OCI-LY7 (cell line): Measurements from ENCODE around the gene OLIG3. TPM values are rescaled to one million over a fixed set of nuclear protein-coding genes. Genes with fewer than 3 reads are reported as not detected.
A peak's percentile ranks its signal among the peaks of the same experiment; 100 is the strongest.

ENCODE experiments used
- BruUV-seq: library from RNA; stranded (reverse); fragments of 400-500 nt; replicated peaks from 2 replicates; lab custom pipeline; 2021; lab: Mats Ljungman, UMichigan
- CTCF ChIA-PET: fragments of 300-600 bp; sonication (Branson Sonifier 250); formaldehyde crosslinking; loops from one replicate; lab custom pipeline; 2022; ENCODE audit warnings: antibody characterized with exemption; ENCODE audit not compliant: unreplicated experiment; lab: Charles Lee
- POLR2A ChIA-PET: fragments of 300-600 bp; sonication (Branson Sonifier 250); formaldehyde crosslinking; loops from one replicate; lab custom pipeline; 2022; ENCODE audit warnings: antibody characterized with exemption; lab: Charles Lee
- DNase-seq: peaks from one replicate; pipeline ENCODE4 v3.0.0-alpha.2; 2015; ENCODE audit warnings: low spot score
- H2AFZ ChIP-seq: fragments of 200-600 bp; sonication (generic), shearing (Covaris generic); 2 replicates; pipeline ENCODE4 v1.6.1; 2014; ENCODE audit warnings: mild to moderate bottlenecking, antibody characterized with exemption, low read length, moderate library complexity
- H3K27ac ChIP-seq: fragments of 200-600 bp; sonication (generic); 2 replicates; pipeline ENCODE4 v1.5.1; 2014; ENCODE audit warnings: mixed run types, low read depth, mild to moderate bottlenecking, moderate library complexity, low read length, inconsistent platforms; ENCODE audit not compliant: poor library complexity, severe bottlenecking
- H3K36me3 ChIP-seq: fragments of 200-600 bp; sonication (generic); 2 replicates; pipeline ENCODE4 v1.6.1; 2014; ENCODE audit warnings: mild to moderate bottlenecking, antibody characterized with exemption, low read length, moderate library complexity, mixed read lengths; ENCODE audit not compliant: insufficient read depth
- H3K4me1 ChIP-seq: fragments of 200-600 bp; sonication (generic); 2 replicates; pipeline ENCODE4 v1.5.1; 2014; ENCODE audit warnings: mild to moderate bottlenecking, low read length; ENCODE audit not compliant: insufficient read depth, poor library complexity, severe bottlenecking
- H3K4me2 ChIP-seq: fragments of 200-600 bp; sonication (generic); 2 replicates; pipeline ENCODE4 v1.6.1; 2014; ENCODE audit warnings: mild to moderate bottlenecking, low read length
- H3K4me3 ChIP-seq: fragments of 200-600 bp; sonication (generic); 2 replicates; pipeline ENCODE4 v1.5.1; 2014; ENCODE audit warnings: mild to moderate bottlenecking, low read depth, low read length; ENCODE audit not compliant: poor library complexity, severe bottlenecking
- H3K79me2 ChIP-seq: fragments of 200-600 bp; sonication (generic); 2 replicates; pipeline ENCODE4 v1.6.1; 2016; ENCODE audit warnings: low read depth, mild to moderate bottlenecking, low read length, moderate library complexity, mixed read lengths; ENCODE audit not compliant: insufficient read depth
- H3K9me2 ChIP-seq: fragments of 200-600 bp; sonication (generic); 2 replicates; pipeline ENCODE4 v1.6.1; 2016; ENCODE audit warnings: mild to moderate bottlenecking, low read length, mixed read lengths; ENCODE audit not compliant: insufficient read depth
- H3K9me3 ChIP-seq: fragments of 200-600 bp; sonication (generic); 2 replicates; pipeline ENCODE4 v1.6.1; 2014; ENCODE audit warnings: mild to moderate bottlenecking, mixed run types, low read length, mixed read lengths
- H4K20me1 ChIP-seq: fragments of 200-600 bp; sonication (generic); 2 replicates; pipeline ENCODE4 v1.6.1; 2014; ENCODE audit warnings: mild to moderate bottlenecking, antibody characterized with exemption, low read length, moderate library complexity, mixed read lengths; ENCODE audit not compliant: insufficient read depth
- EZH2phosphoT487 ChIP-seq: fragments of 200-600 bp; sonication (generic); IDR thresholded peaks from 2 replicates; pipeline ENCODE4 v1.6.1; 2018; ENCODE audit warnings: low read depth, borderline replicate concordance, mild to moderate bottlenecking, mixed run types, antibody characterized with exemption, low read length, moderate library complexity, mixed read lengths
- intact Hi-C: fragments of 100-400 bp; cut with micrococcal nuclease; formaldehyde crosslinking; loops from one replicate; pipeline ENCODE4 v1.10.0; 2022; ENCODE audit not compliant: unreplicated experiment
- total RNA-seq, 2 experiments: library from RNA; depleted of rRNA in 1 of 2; stranded (reverse); fragments of >200 nt in 1 of 2; shearing (Covaris generic) in 1 of 2; gene quantifications; 2 replicates each; pipeline ENCODE4 v1.2.3, GENCODE V29; 2014 to 2022
- TF ChIP-seq, protein P1 (sequence below): fragments of 200-600 bp; sonication (generic); conservative IDR thresholded peaks from 2 replicates; pipeline ENCODE4 v1.5.1; 2014; ENCODE audit warnings: mild to moderate bottlenecking, antibody characterized with exemption, low read length, moderate library complexity, mixed read lengths

OLIG3 gene
- total RNA-seq, 2 experiments from 2014 or later, result not detected

DNA sequence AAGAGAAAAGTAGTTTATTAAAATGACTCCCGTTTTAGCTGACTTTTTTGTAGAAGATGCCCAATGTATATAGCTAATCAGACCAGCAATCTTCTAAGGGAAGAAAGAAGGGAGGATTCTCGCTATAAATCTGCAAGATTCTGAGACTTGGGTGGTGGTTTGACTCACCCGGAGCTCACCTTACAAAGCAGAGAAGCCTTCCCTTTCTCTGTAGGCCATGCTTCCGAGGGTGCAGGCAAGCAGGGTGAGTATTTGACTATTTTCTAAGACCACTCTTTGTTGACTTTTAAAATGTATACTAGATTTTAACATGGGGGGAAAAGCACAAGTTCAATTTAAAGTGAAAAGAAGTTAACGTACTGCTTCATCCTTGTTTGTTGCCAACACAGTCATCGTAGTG lies 2.7 kb downstream of the OLIG3 start:
- BruUV-seq, result no TSS peak
- intact Hi-C loops, result no loop called here
- CTCF ChIA-PET, result no interaction called here

GRCh38 chr6:137490961-137491360 lies 3.2 kb downstream of the OLIG3 start:
- Histone ChIP-seq H3K79me2 (no peaks in the 10 kb centered on the region), H3K27ac (no peak overlapping the region), H3K4me2 (no peak overlapping the region), H3K4me1 (no peaks in the 10 kb centered on the region), H3K36me3 (no peaks in the 10 kb centered on the region), H4K20me1 (no peaks in the 10 kb centered on the region), H3K4me3 (no peak overlapping the region), H2AFZ (peak overlapping the region; percentile 49), H3K9me2 (no peaks in the 10 kb centered on the region), H3K9me3 (no peaks in the 10 kb centered on the region)
- no peak for TF ChIP-seq EZH2phosphoT487
- no TSS peak for BruUV-seq
- no peak for DNase-seq
- POLR2A ChIA-PET, result no interaction called here
- CTCF ChIA-PET, result no interaction called here
- intact Hi-C loops, result no loop called here

More for the DNA sequence above, 2.7 kb downstream of the OLIG3 start:
- no peaks in the 10 kb centered on the region for H4K20me1 ChIP-seq
- POLR2A ChIA-PET, result no interaction called here
- H3K4me3 ChIP-seq, result no peak overlapping the region
- no peaks in the 10 kb centered on the region for H3K79me2 ChIP-seq
- DNase-seq, result no peak
- no peak overlapping the region for H3K4me2 ChIP-seq
- H3K4me1 ChIP-seq, result no peaks in the 10 kb centered on the region
- TF ChIP-seq, protein P1, sequence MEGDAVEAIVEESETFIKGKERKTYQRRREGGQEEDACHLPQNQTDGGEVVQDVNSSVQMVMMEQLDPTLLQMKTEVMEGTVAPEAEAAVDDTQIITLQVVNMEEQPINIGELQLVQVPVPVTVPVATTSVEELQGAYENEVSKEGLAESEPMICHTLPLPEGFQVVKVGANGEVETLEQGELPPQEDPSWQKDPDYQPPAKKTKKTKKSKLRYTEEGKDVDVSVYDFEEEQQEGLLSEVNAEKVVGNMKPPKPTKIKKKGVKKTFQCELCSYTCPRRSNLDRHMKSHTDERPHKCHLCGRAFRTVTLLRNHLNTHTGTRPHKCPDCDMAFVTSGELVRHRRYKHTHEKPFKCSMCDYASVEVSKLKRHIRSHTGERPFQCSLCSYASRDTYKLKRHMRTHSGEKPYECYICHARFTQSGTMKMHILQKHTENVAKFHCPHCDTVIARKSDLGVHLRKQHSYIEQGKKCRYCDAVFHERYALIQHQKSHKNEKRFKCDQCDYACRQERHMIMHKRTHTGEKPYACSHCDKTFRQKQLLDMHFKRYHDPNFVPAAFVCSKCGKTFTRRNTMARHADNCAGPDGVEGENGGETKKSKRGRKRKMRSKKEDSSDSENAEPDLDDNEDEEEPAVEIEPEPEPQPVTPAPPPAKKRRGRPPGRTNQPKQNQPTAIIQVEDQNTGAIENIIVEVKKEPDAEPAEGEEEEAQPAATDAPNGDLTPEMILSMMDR, result no peak
- no peak for TF ChIP-seq EZH2phosphoT487
- no peaks in the 10 kb centered on the region for H3K9me2 ChIP-seq
- H3K36me3 ChIP-seq, result no peaks in the 10 kb centered on the region
- H2AFZ ChIP-seq, result peak overlapping the region; percentile 49
- H3K27ac ChIP-seq, result no peak overlapping the region
- no peaks in the 10 kb centered on the region for H3K9me3 ChIP-seq

DNA sequence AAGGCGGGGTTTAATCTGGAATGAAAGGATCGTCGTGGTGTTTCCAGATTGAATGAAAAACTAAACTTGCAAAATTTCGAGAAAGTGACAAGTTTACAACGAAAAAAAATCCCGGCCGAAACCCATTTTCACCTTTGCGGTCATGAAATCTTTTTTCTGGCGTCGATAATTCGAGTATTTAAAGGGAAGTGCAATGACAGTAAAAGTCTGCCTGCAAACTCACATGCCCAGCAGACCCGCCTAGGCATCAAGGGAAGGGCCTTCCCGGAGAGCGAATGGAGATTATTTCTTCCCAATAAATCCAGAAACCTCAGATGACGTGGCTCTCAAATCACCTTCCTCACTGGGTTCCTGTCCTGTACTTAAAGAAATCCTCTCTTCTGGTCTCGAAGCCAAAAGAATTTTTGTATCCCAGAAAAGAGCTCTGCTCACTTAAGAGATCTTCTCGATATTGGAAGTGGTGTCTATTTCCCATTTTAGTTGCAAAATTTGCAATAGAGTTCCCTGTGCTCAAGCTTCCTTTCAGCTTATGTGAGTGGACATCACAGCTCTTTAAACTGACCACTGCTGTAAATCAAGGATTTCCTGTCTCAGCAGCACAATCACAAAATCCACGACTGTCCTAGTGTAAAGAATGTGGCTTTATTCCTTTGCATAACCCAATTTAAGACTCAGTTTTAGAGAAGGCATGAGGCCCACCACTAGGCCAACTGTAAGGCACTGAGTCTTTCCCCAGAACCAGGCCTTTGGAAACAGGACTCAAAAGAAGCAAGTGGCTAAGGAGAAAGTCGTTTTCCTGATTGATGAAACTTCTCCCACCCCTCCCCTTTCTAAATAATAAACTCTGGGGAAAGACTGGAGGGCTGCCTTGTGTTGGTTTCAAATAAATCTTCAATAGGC lies 3.9 kb downstream of the OLIG3 start:
- Histone ChIP-seq H3K4me3 (no peak overlapping the region), H3K9me2 (no peaks in the 10 kb centered on the region), H3K36me3 (no peaks in the 10 kb centered on the region), H4K20me1 (no peaks in the 10 kb centered on the region), H3K9me3 (no peaks in the 10 kb centered on the region), H2AFZ (no peak overlapping the region), H3K79me2 (no peaks in the 10 kb centered on the region), H3K4me1 (no peaks in the 10 kb centered on the region), H3K27ac (no peak overlapping the region), H3K4me2 (no peak overlapping the region)
- ChIA-PET CTCF (no interaction called here), POLR2A (no interaction called here)
- intact Hi-C loops, result no loop called here
- no peak for DNase-seq
- no TSS peak for BruUV-seq
- TF ChIP-seq EZH2phosphoT487, result no peak
- TF ChIP-seq, protein P1, result no peak
